Measurements from ENCODE around the gene MARS1. TPM values are rescaled to one million over a fixed set of nuclear protein-coding genes. Genes with fewer than 3 reads are reported as not detected.

The MARS1 gene
- total RNA-seq, 1 donor from 2014 or later = 290 TPM

DNA sequence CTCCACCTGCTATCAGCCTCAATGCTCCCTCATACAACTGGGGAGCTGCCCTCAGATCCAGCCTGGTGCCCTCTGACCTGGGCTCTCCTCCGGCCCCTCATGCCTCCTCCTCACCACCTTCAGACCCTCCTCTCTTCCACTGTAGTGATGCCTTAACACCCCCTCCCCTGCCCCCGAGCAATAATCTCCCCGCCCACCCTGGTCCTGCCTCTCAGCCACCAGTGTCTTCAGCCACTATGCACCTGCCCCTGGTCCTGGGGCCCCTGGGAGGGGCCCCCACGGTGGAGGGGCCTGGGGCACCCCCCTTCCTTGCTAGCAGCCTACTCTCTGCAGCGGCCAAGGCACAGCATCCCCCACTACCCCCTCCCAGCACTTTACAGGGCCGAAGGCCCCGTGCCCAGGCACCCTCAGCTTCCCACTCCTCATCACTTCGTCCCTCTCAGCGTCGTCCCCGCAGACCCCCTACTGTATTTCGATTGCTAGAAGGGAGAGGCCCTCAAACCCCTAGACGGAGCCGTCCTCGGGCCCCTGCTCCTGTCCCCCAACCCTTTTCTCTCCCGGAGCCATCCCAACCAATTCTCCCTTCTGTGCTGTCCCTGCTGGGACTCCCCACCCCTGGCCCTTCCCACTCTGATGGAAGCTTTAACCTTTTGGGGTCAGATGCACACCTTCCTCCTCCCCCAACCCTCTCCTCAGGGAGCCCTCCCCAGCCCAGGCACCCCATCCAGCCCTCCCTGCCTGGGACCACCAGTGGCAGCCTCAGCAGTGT, 37.9 kb downstream of the MARS1 start:
- H3K27ac Mint-ChIP-seq = no peak overlapping the region
- peaks cover 8% of the 10 kb centered on the region for H3K36me3 Mint-ChIP-seq (ENCODE audit: insufficient read depth)
- no peak for DNase-seq (ENCODE audit: low spot score, unreplicated experiment)
- no peaks in the 10 kb centered on the region for H3K9me3 Mint-ChIP-seq (ENCODE audit: low read depth)
- TF ChIP-seq, protein P1, sequence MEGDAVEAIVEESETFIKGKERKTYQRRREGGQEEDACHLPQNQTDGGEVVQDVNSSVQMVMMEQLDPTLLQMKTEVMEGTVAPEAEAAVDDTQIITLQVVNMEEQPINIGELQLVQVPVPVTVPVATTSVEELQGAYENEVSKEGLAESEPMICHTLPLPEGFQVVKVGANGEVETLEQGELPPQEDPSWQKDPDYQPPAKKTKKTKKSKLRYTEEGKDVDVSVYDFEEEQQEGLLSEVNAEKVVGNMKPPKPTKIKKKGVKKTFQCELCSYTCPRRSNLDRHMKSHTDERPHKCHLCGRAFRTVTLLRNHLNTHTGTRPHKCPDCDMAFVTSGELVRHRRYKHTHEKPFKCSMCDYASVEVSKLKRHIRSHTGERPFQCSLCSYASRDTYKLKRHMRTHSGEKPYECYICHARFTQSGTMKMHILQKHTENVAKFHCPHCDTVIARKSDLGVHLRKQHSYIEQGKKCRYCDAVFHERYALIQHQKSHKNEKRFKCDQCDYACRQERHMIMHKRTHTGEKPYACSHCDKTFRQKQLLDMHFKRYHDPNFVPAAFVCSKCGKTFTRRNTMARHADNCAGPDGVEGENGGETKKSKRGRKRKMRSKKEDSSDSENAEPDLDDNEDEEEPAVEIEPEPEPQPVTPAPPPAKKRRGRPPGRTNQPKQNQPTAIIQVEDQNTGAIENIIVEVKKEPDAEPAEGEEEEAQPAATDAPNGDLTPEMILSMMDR (IDR thresholded peaks at IDR 0.05; ENCODE audit: unreplicated experiment) = no peak
- peaks cover 24% of the 10 kb centered on the region for H3K4me1 Mint-ChIP-seq (ENCODE audit: low read depth)
- H3K27me3 Mint-ChIP-seq = no peaks in the 10 kb centered on the region
- H3K4me3 Mint-ChIP-seq (ENCODE audit: low read depth) = no peak overlapping the region

DNA sequence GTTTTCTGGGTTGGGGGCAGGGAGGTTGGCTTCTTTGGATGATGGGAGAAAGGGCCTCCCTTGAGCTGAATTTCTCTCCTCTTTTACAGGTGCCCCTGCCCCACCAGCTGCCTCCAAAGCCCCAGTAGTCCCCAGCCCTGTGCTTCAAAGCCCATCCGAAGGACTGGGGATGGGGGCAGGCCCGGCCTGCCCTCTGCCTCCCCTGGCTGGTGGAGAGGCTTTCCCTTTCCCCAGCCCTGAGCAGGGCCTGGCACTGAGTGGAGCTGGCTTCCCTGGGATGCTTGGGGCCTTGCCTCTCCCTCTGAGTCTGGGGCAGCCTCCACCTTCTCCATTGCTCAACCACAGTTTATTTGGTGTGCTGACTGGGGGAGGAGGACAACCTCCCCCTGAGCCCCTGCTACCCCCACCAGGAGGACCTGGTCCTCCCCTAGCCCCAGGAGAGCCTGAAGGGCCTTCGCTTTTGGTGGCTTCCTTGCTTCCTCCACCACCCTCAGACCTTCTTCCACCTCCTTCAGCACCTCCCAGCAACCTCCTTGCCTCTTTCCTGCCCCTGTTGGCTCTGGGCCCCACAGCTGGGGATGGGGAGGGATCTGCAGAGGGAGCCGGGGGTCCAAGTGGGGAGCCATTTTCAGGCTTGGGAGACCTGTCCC, 38.7 kb downstream of the MARS1 start:
- peaks cover 10% of the 10 kb centered on the region for H3K36me3 Mint-ChIP-seq (ENCODE audit: insufficient read depth)
- TF ChIP-seq, protein P1 (IDR thresholded peaks at IDR 0.05; ENCODE audit: unreplicated experiment) = no peak
- no peak overlapping the region for H3K4me3 Mint-ChIP-seq (ENCODE audit: low read depth)
- no peaks in the 10 kb centered on the region for H3K9me3 Mint-ChIP-seq (ENCODE audit: low read depth)
- no peak for DNase-seq (ENCODE audit: low spot score, unreplicated experiment)
- H3K4me1 Mint-ChIP-seq (ENCODE audit: low read depth) = peaks cover 21% of the 10 kb centered on the region
- H3K27me3 Mint-ChIP-seq = no peaks in the 10 kb centered on the region
- H3K27ac Mint-ChIP-seq = no peak overlapping the region

DNA sequence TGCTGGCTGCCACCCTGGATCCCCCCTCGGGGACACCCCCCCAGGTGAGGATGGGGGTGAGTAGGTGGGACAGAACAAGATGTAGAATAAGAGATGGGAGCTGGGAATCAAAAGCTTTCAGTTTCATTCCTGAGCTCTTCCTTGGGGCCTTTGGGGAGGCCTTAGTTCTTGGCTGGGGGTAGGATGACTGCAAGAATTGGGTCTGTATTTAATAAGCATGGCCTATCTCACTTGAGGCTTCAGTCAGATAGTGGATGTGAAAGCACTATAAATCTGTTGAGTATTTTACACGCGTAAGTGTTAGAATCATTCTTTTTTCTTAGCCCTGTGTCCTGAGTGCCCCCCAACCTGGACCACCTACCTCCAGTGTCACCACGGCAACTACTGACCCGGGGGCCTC, 39.3 kb downstream of the MARS1 start:
- Mint-ChIP-seq H3K27ac (no peak overlapping the region), H3K4me1 (ENCODE audit: low read depth) (peaks cover 18% of the 10 kb centered on the region), H3K9me3 (ENCODE audit: low read depth) (no peaks in the 10 kb centered on the region), H3K36me3 (ENCODE audit: insufficient read depth) (peaks cover 10% of the 10 kb centered on the region), H3K4me3 (ENCODE audit: low read depth) (no peak overlapping the region), H3K27me3 (no peaks in the 10 kb centered on the region)
- DNase-seq (ENCODE audit: low spot score, unreplicated experiment) = no peak
- TF ChIP-seq, protein P1 (IDR thresholded peaks at IDR 0.05; ENCODE audit: unreplicated experiment) = no peak

- Mint-ChIP-seq H3K4me3 (ENCODE audit: low read depth) (no peak overlapping the region), H3K27ac (no peak overlapping the region), H3K4me1 (ENCODE audit: low read depth) (peaks cover 17% of the 10 kb centered on the region), H3K27me3 (no peaks in the 10 kb centered on the region), H3K36me3 (ENCODE audit: insufficient read depth) (peaks cover 15% of the 10 kb centered on the region), H3K9me3 (ENCODE audit: low read depth) (no peaks in the 10 kb centered on the region)
- TF ChIP-seq, protein P1 (IDR thresholded peaks at IDR 0.05; ENCODE audit: unreplicated experiment) = no peak
- DNase-seq (ENCODE audit: low spot score, unreplicated experiment) = no peak
Observed at GRCh38 chr12:57528176-57528575, 40.3 kb downstream of the MARS1 start.

GRCh38 chr12:57528831-57529555, 41.1 kb downstream of the MARS1 start:
- peaks cover 9% of the 10 kb centered on the region for H3K4me1 Mint-ChIP-seq (ENCODE audit: low read depth)
- DNase-seq (ENCODE audit: low spot score, unreplicated experiment) = no peak
- TF ChIP-seq, protein P1 (IDR thresholded peaks at IDR 0.05; ENCODE audit: unreplicated experiment) = no peak
- no peak overlapping the region for H3K4me3 Mint-ChIP-seq (ENCODE audit: low read depth)
- H3K27me3 Mint-ChIP-seq = no peaks in the 10 kb centered on the region
- no peak overlapping the region for H3K27ac Mint-ChIP-seq
- peaks cover 17% of the 10 kb centered on the region for H3K36me3 Mint-ChIP-seq (ENCODE audit: insufficient read depth)
- no peaks in the 10 kb centered on the region for H3K9me3 Mint-ChIP-seq (ENCODE audit: low read depth)
